ENCODE results near the gene STOM.

- TF ChIP-seq YY1 (IDR thresholded peaks at IDR 0.05; ENCODE audit: insufficient read depth, insufficient read length): no peak
- no peak for TF ChIP-seq SUZ12 (IDR thresholded peaks at IDR 0.05; ENCODE audit: extremely low read depth, insufficient read depth, insufficient read length)
These were observed 41.6 kb downstream of the STOM start for GRCh38 chr9:121328476-121328875.

Measured in NT2/D1 (cell line).